ENCODE results near the gene CALHM2.

The CALHM2 gene

GRCh38 chr10:103493362-103493915, 41.3 kb upstream of the CALHM2 start, which contains the start of gene NEURL1:
Gene NEURL1, plus strand, starts transcription at chr10:103493705. Its CDS starts 683 bp downstream, at chr10:103494388.
- no peak for TF ChIP-seq TAF1 (IDR thresholded peaks at IDR 0.05; ENCODE audit: borderline replicate concordance, insufficient read depth, low read length)
- TF ChIP-seq REST (IDR thresholded peaks at IDR 0.05; ENCODE audit: insufficient read depth in 1 of 2, low read depth in 2 of 2, low read length in 2 of 2): no peak
- no peak for TF ChIP-seq POLR2AphosphoS5 (IDR thresholded peaks at IDR 0.05; ENCODE audit: low read depth, low read length)
- TF ChIP-seq SIN3A (IDR thresholded peaks at IDR 0.05; ENCODE audit: borderline replicate concordance, insufficient read depth, low read length): no peak
- no peak for TF ChIP-seq FOXP2 (optimal IDR thresholded peaks at IDR 0.05; ENCODE audit: borderline replicate concordance, extremely low read depth, extremely low read length, insufficient read depth)

GRCh38 chr10:103492655-103493261, 40.6 kb upstream of the CALHM2 start:
- TF ChIP-seq SIN3A (IDR thresholded peaks at IDR 0.05; ENCODE audit: borderline replicate concordance, insufficient read depth, low read length): no peak
- no peak for TF ChIP-seq FOXP2 (optimal IDR thresholded peaks at IDR 0.05; ENCODE audit: borderline replicate concordance, extremely low read depth, extremely low read length, insufficient read depth)

- TF ChIP-seq POLR2AphosphoS5 (IDR thresholded peaks at IDR 0.05; ENCODE audit: low read depth, low read length) (no peak), FOXP2 (optimal IDR thresholded peaks at IDR 0.05; ENCODE audit: borderline replicate concordance, extremely low read depth, extremely low read length, insufficient read depth) (no peak), SIN3A (IDR thresholded peaks at IDR 0.05; ENCODE audit: borderline replicate concordance, insufficient read depth, low read length) (no peak), TAF1 (IDR thresholded peaks at IDR 0.05; ENCODE audit: borderline replicate concordance, insufficient read depth, low read length) (no peak)
Observed at GRCh38 chr10:103491729-103492364, 39.7 kb upstream of the CALHM2 start.

GRCh38 chr10:103490986-103491314, 38.8 kb upstream of the CALHM2 start:
- TF ChIP-seq POLR2AphosphoS5 (IDR thresholded peaks at IDR 0.05; ENCODE audit: low read depth, low read length) (no peak), REST (IDR thresholded peaks at IDR 0.05; ENCODE audit: insufficient read depth in 1 of 2, low read depth in 2 of 2, low read length in 2 of 2) (no peak), FOXP2 (optimal IDR thresholded peaks at IDR 0.05; ENCODE audit: borderline replicate concordance, extremely low read depth, extremely low read length, insufficient read depth) (no peak), TAF1 (IDR thresholded peaks at IDR 0.05; ENCODE audit: borderline replicate concordance, insufficient read depth, low read length) (no peak), SIN3A (IDR thresholded peaks at IDR 0.05; ENCODE audit: borderline replicate concordance, insufficient read depth, low read length) (no peak)

- no peak for TF ChIP-seq SIN3A (IDR thresholded peaks at IDR 0.05; ENCODE audit: borderline replicate concordance, insufficient read depth, low read length)
- no peak for TF ChIP-seq TAF1 (IDR thresholded peaks at IDR 0.05; ENCODE audit: borderline replicate concordance, insufficient read depth, low read length)
- no peak for TF ChIP-seq FOXP2 (optimal IDR thresholded peaks at IDR 0.05; ENCODE audit: borderline replicate concordance, extremely low read depth, extremely low read length, insufficient read depth)
- no peak for TF ChIP-seq POLR2AphosphoS5 (IDR thresholded peaks at IDR 0.05; ENCODE audit: low read depth, low read length)
- TF ChIP-seq REST (IDR thresholded peaks at IDR 0.05; ENCODE audit: insufficient read depth in 1 of 2, low read depth in 2 of 2, low read length in 2 of 2): no peak
Observed at GRCh38 chr10:103487410-103487708, 35.2 kb upstream of the CALHM2 start.

- TF ChIP-seq TAF1 (IDR thresholded peaks at IDR 0.05; ENCODE audit: borderline replicate concordance, insufficient read depth, low read length) (no peak), POLR2AphosphoS5 (IDR thresholded peaks at IDR 0.05; ENCODE audit: low read depth, low read length) (no peak), SIN3A (IDR thresholded peaks at IDR 0.05; ENCODE audit: borderline replicate concordance, insufficient read depth, low read length) (no peak), FOXP2 (optimal IDR thresholded peaks at IDR 0.05; ENCODE audit: borderline replicate concordance, extremely low read depth, extremely low read length, insufficient read depth) (no peak), REST (IDR thresholded peaks at IDR 0.05; ENCODE audit: insufficient read depth in 1 of 2, low read depth in 2 of 2, low read length in 2 of 2) (no peak)
Observed at GRCh38 chr10:103481974-103482531, 29.9 kb upstream of the CALHM2 start.
